A549 (cell line): ENCODE measurements around the gene MRAP2. TPM values are rescaled to one million over a fixed set of nuclear protein-coding genes. Genes with fewer than 3 reads are reported as not detected.

Source experiments
- ATAC-seq, 2 experiments: fragments of 200-7000 bp in 1 of 2; fragments of >200 bp in 1 of 2; cut with Nextera tagmentation in 1 of 2; cut with Tn5 transposase in 1 of 2; 3 replicates each; pipeline versions ENCODE4 v1.8.0 to v1.9.1; 2018 to 2020; ENCODE audit warnings: mild to moderate bottlenecking in 1 of 2, moderate library complexity in 1 of 2
- CTCF ChIA-PET: fragments of 300-600 bp; sonication (Branson Sonifier 250); formaldehyde crosslinking; extraction: SDS; loops from one replicate; lab custom pipeline; 2021; ENCODE audit warnings: antibody characterized with exemption, inconsistent platforms; lab: Yijun Ruan, JAX
- POLR2A ChIA-PET: fragments of 350-600 bp; formaldehyde crosslinking; extraction: SDS; loops from one replicate; lab custom pipeline; 2021; ENCODE audit warnings: antibody characterized with exemption, inconsistent platforms; lab: Yijun Ruan, JAX
- DNase-seq, 2 experiments: peaks; one replicate each; pipeline versions ENCODE4 v3.0.0 to v3.0.0-alpha.2; 2011 to 2016; ENCODE audit warnings: low read depth in 1 of 2, low spot score in 1 of 2
- FAIRE-seq: peaks from 2 replicates; lab custom pipeline; 2011; peaks lifted over from hg19 to GRCh38; lab: Jason Lieb, UNC
- H3K27ac ChIP-seq, 2 experiments: fragments of >200 bp; sonication (Bioruptor Twin); formaldehyde crosslinking; 3 replicates each; pipeline ENCODE4 v1.5.1; 2016 to 2017
- H3K4me1 ChIP-seq: fragments of >200 bp; sonication (Bioruptor Twin); formaldehyde crosslinking; 3 replicates; pipeline ENCODE4 v1.6.1; 2016
- H3K4me2 ChIP-seq: fragments of >200 bp; sonication (Bioruptor Twin); formaldehyde crosslinking; 3 replicates; pipeline ENCODE4 v1.6.1; 2016
- H3K4me3 ChIP-seq: fragments of >200 bp; sonication (Bioruptor Twin); formaldehyde crosslinking; 3 replicates; pipeline ENCODE4 v1.5.1; 2016
- H3K9me3 ChIP-seq: fragments of >200 bp; sonication (Bioruptor Twin); formaldehyde crosslinking; 3 replicates; pipeline ENCODE4 v1.6.1; 2016
- ATOH8 ChIP-seq: fragments of 250-450 bp; sonication (Bioruptor Pico); IDR thresholded peaks from 2 replicates; pipeline ENCODE4 v1.5.0; 2020; ENCODE audit warnings: low read depth, mild to moderate bottlenecking, moderate library complexity
- BHLHE40 ChIP-seq: IDR thresholded peaks from 2 replicates; pipeline ENCODE4 v1.6.1; 2012; ENCODE audit warnings: low read depth, low read length, inconsistent platforms
- CTCF ChIP-seq: fragments of >200 bp; sonication (Bioruptor Twin); formaldehyde crosslinking; IDR thresholded peaks from 3 replicates; pipeline ENCODE4 v1.5.1; 2016
- EHF ChIP-seq: fragments of 250-450 bp; sonication (Bioruptor Pico); IDR thresholded peaks from 2 replicates; pipeline ENCODE4 v1.5.0; 2020; ENCODE audit warnings: mild to moderate bottlenecking
- ELK1 ChIP-seq: fragments of 150-350 bp; IDR thresholded peaks from 2 replicates; pipeline ENCODE4 v1.6.1; 2014; ENCODE audit warnings: low read depth, mild to moderate bottlenecking, low read length
- EP300 ChIP-seq, 2 experiments: fragments of >200 bp; sonication (Bioruptor Twin); formaldehyde crosslinking; IDR thresholded peaks; 2 replicates in 1 of 2; 3 replicates in 1 of 2; pipeline ENCODE4 v1.6.1; 2016 to 2017
- FOSB ChIP-seq: fragments of 250-450 bp; sonication (Bioruptor Pico); IDR thresholded peaks from 2 replicates; pipeline ENCODE4 v1.5.0; 2020; ENCODE audit warnings: mild to moderate bottlenecking, moderate library complexity
- FOSL2 ChIP-seq, 2 experiments: fragments of 450-650 bp in 1 of 2; fragments of >200 bp in 1 of 2; sonication (Bioruptor Twin) in 1 of 2; formaldehyde crosslinking; IDR thresholded peaks; 2 replicates each; pipeline versions ENCODE4 v1.5.0 to v1.6.1; 2016 to 2020; ENCODE audit warnings: mild to moderate bottlenecking in 1 of 2, moderate library complexity in 1 of 2
- GATA3 ChIP-seq: IDR thresholded peaks from 2 replicates; pipeline ENCODE4 v1.6.1; 2012; ENCODE audit warnings: borderline replicate concordance
- HMGXB4 ChIP-seq: fragments of 250-450 bp; sonication (Bioruptor Pico); IDR thresholded peaks from 2 replicates; pipeline ENCODE4 v1.5.0; 2021; ENCODE audit warnings: mild to moderate bottlenecking, moderate library complexity, borderline replicate concordance
- HOXB13 ChIP-seq: fragments of 250-450 bp; sonication (Bioruptor Pico); IDR thresholded peaks from 2 replicates; pipeline ENCODE4 v1.5.0; 2020; ENCODE audit warnings: low read depth, mild to moderate bottlenecking, moderate library complexity
- HOXB5 ChIP-seq: fragments of 250-450 bp; sonication (Bioruptor Pico); IDR thresholded peaks from 2 replicates; pipeline ENCODE4 v1.5.0; 2020; ENCODE audit warnings: mild to moderate bottlenecking, moderate library complexity
- KDM5A ChIP-seq: fragments of 200-600 bp; sonication (generic); IDR thresholded peaks from 2 replicates; pipeline ENCODE4 v1.6.1; 2016; ENCODE audit warnings: antibody characterized with exemption, mild to moderate bottlenecking
- MAX ChIP-seq: IDR thresholded peaks from 2 replicates; pipeline ENCODE4 v1.6.1; 2012
- NFE2L2 ChIP-seq: fragments of 150-350 bp; conservative IDR thresholded peaks from 2 replicates; pipeline ENCODE4 v1.6.1; 2014; ENCODE audit warnings: low read length
- NPAS2 ChIP-seq: fragments of 250-450 bp; sonication (Bioruptor Pico); IDR thresholded peaks from 2 replicates; pipeline ENCODE4 v1.8.0; 2022; ENCODE audit warnings: mild to moderate bottlenecking, moderate library complexity, borderline replicate concordance
- PHF8 ChIP-seq: fragments of 200-600 bp; sonication (generic); IDR thresholded peaks from 2 replicates; pipeline ENCODE4 v1.6.1; 2016; ENCODE audit warnings: low read depth, mild to moderate bottlenecking, antibody characterized with exemption, moderate library complexity, borderline replicate concordance
- RNF2 ChIP-seq: fragments of 200-600 bp; sonication (generic); IDR thresholded peaks from 2 replicates; pipeline ENCODE4 v1.6.1; 2016; ENCODE audit warnings: low read depth, mild to moderate bottlenecking, antibody characterized with exemption, moderate library complexity, borderline replicate concordance
- SMC3 ChIP-seq: fragments of >200 bp; sonication (Bioruptor Twin); formaldehyde crosslinking; IDR thresholded peaks from 3 replicates; pipeline ENCODE4 v1.6.1; 2018; ENCODE audit warnings: inconsistent platforms
- TFCP2L1 ChIP-seq: fragments of 250-450 bp; sonication (Bioruptor Pico); IDR thresholded peaks from 2 replicates; pipeline ENCODE4 v1.5.0; 2021; ENCODE audit warnings: mild to moderate bottlenecking
- TP53 ChIP-seq: fragments of 250-450 bp; sonication (Bioruptor Pico); IDR thresholded peaks from 2 replicates; pipeline ENCODE4 v1.5.0; 2021; ENCODE audit warnings: mild to moderate bottlenecking, moderate library complexity
- ZFP36 ChIP-seq: fragments of 450-650 bp; IDR thresholded peaks from 2 replicates; pipeline ENCODE4 v1.6.1; 2014; ENCODE audit warnings: borderline replicate concordance; ENCODE audit not compliant: partially characterized antibody
- WGBS: methylation state at CpG from one replicate; pipeline ENCODE4 v1.1.6; 2017; ENCODE audit errors: missing lambda C conversion rate; 5-methylcytosine and 5-hydroxymethylcytosine counted together
- polyA plus RNA-seq, 4 experiments: library from polyadenylated mRNA; depleted of rRNA in 3 of 4; stranded (reverse); fragments of >200 nt; fragmentation: RNase III in 1 of 4; extraction: RNeasy Plus Mini Kit Qiagen cat#74134 plus additional on column Dnase treatment in 1 of 4; gene quantifications; 2 replicates in 3 of 4; 3 replicates in 1 of 4; pipeline ENCODE4 v1.2.3, GENCODE V29; 2011 to 2017

Gene MRAP2
- polyA plus RNA-seq, 2 of the 4 experiments (the other 2 are of a cell fraction) = 0.75 to 2.2 TPM

GRCh38 chr6:84061613-84062398, 28.2 kb downstream of the MRAP2 start:
- no peak overlapping the region for H3K27ac ChIP-seq
- ATAC-seq (no peak), FAIRE-seq (no peak), DNase-seq (no peak)
- H3K4me3 ChIP-seq = no peak overlapping the region
- POLR2A ChIA-PET = no interaction called here
- CTCF ChIA-PET = no interaction called here
- TF ChIP-seq EHF (CRISPR knock-in tag) = no peak
- no peak for TF ChIP-seq TP53 (CRISPR knock-in tag)
- H3K4me1 ChIP-seq = no peaks in the 10 kb centered on the region
- 58% methylated on average over 3 of the region's 3 CpGs for WGBS
- H3K9me3 ChIP-seq = no peaks in the 10 kb centered on the region
- H3K4me2 ChIP-seq = no peak overlapping the region

GRCh38 chr6:84062519-84063154, 29.1 kb downstream of the MRAP2 start:
- ATAC-seq (no peak), FAIRE-seq (no peak), DNase-seq (no peak)
- Histone ChIP-seq H3K9me3 (no peaks in the 10 kb centered on the region), H3K27ac (no peak overlapping the region), H3K4me2 (no peak overlapping the region), H3K4me3 (no peak overlapping the region), H3K4me1 (no peaks in the 10 kb centered on the region)
- ChIA-PET POLR2A (no interaction called here), CTCF (no interaction called here)
- WGBS = 61% methylated on average over 6 of the region's 6 CpGs
- TF ChIP-seq NFE2L2 = no peak

- CTCF ChIA-PET = no interaction called here
- H3K4me1 ChIP-seq = no peaks in the 10 kb centered on the region
- no peak for TF ChIP-seq TFCP2L1 (CRISPR knock-in tag)
- TF ChIP-seq KDM5A = no peak
- no peak for TF ChIP-seq FOSL2 (IDR thresholded peaks at IDR 0.05)
- TF ChIP-seq FOSL2 (CRISPR knock-in tag; IDR thresholded peaks at IDR 0.05) = no peak
- TF ChIP-seq SMC3 = no peak
- no peak for TF ChIP-seq HOXB13 (CRISPR knock-in tag)
- TF ChIP-seq HMGXB4 (CRISPR knock-in tag) = no peak
- TF ChIP-seq HOXB5 (CRISPR knock-in tag) = no peak
- TF ChIP-seq ZFP36 = no peak
- no peak for TF ChIP-seq EP300 (IDR thresholded peaks at IDR 0.05)
- TF ChIP-seq FOSB (CRISPR knock-in tag) = no peak
- TF ChIP-seq NPAS2 (CRISPR knock-in tag) = no peak
- TF ChIP-seq BHLHE40 = no peak
- no peak for TF ChIP-seq GATA3
- WGBS = 71% methylated on average over 2 of the region's 2 CpGs
- POLR2A ChIA-PET = no interaction called here
- ATAC-seq (no peak), FAIRE-seq (no peak), DNase-seq (no peak)
- H3K4me3 ChIP-seq = no peak overlapping the region
- no peak overlapping the region for H3K4me2 ChIP-seq
- no peaks in the 10 kb centered on the region for H3K9me3 ChIP-seq
- H3K27ac ChIP-seq = no peak overlapping the region
Observed at GRCh38 chr6:84065693-84066290, 32.2 kb downstream of the MRAP2 start.

GRCh38 chr6:84066536-84066935, 33.0 kb downstream of the MRAP2 start:
- ATAC-seq = no peak
- Histone ChIP-seq H3K27ac (no peak overlapping the region), H3K4me2 (no peak overlapping the region), H3K4me1 (no peaks in the 10 kb centered on the region), H3K4me3 (no peak overlapping the region), H3K9me3 (no peaks in the 10 kb centered on the region)
- DNase-seq = no peak
- CTCF ChIA-PET = no interaction called here
- FAIRE-seq = no peak
- POLR2A ChIA-PET = no interaction called here
- 42% methylated on average over 3 of the region's 3 CpGs for WGBS
- TF ChIP-seq RNF2 = no peak
- TF ChIP-seq CTCF = no peak
- TF ChIP-seq MAX = no peak
- TF ChIP-seq KDM5A = no peak
- TF ChIP-seq ATOH8 (CRISPR knock-in tag) = no peak
- no peak for TF ChIP-seq PHF8
- TF ChIP-seq ELK1 = no peak
